HG02759 (cell line): ENCODE results near the gene PACRG.

Source experiments
- ATAC-seq: cut with Tn5 transposase; IDR thresholded peaks from one replicate; pipeline ENCODE4 v1.9.1; 2021; ENCODE audit warnings: mild to moderate bottlenecking, moderate library complexity; ENCODE audit not compliant: unreplicated experiment

The PACRG gene

DNA sequence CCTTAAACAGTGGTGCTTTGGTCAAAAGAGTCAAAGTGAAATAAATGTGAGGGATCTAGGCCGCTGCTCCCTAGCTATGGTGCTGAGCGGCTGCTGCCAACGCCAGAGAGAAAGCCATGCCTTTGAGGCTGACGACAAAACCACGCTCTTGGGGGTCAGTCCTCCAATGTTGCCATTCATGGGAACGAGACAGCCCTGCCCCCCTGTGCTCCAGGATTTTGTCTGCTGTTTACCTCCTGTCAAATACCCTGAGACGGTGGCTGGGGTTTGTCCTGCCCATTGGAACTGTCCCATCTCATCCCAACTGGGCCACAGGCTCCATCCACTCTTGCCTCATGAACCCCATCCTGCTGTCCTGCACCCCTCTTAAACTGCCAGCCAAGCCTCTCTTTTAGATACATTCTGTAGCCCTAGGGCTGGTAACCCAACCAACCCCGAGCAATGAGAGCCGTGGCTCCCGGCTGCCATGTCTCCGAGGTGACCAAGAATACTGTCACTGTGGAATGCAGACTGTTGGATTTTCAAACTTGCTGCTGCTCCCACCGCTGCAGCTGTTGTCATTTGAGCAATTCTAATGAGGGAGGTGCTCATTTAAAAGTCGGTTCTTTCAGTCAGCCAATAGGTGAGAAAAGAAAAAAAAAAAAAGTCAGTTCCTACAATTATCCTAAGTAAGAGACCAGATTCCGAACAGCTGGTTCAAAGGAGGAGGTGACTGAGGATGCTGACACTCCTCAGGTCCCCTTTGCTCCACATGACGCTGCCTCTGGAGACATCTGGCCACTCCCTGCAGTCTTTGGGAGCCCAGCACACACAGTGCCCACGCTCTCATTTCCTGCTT lies 613.7 kb downstream of the PACRG start:
- no peak for ATAC-seq

DNA sequence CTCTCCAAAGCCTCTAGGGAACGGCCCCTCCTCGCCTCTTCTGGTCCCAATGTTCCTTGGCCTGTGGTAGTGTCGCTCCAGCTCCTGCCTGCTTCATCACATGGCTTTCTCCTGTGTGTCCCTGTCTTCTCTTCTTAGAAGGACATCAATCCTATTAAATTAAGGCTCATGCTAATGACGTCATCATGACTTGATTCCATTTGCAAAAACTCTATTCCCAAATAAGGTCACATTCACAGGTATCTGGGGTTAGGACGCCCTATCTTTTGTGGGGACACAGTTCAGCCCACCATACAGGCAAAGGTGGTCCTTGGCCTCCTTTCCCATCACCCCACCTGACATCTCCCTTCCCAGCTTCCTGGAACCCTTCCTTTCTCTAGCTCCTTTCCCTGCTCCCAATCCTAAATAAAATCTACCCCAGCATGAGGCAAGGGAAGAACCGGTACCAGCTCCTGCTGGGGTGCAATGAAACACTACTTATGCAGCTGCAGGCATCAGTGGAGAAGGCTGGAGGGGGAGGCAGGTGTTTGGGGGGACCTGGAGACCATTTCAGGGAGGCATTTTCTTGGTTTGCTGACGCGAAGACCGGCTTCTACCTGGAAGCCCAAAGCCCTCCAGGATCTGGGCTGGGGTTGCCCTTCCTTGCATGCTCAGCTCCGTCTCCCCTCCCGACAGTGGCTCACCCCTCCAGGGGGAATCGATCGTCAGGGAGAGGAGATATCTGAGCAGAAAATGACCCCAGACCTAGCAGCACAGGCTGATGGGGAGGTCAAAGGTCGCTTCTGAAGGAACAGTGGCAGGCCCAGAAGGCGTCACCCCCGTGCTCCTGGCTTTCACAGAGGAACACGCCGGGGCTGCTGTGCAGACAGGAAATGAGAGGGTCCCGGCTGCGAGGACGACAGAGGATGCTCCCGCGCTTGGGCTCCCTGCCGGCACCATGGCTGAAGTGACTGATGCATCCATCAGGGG lies 615.1 kb downstream of the PACRG start:
- ATAC-seq = no peak

DNA sequence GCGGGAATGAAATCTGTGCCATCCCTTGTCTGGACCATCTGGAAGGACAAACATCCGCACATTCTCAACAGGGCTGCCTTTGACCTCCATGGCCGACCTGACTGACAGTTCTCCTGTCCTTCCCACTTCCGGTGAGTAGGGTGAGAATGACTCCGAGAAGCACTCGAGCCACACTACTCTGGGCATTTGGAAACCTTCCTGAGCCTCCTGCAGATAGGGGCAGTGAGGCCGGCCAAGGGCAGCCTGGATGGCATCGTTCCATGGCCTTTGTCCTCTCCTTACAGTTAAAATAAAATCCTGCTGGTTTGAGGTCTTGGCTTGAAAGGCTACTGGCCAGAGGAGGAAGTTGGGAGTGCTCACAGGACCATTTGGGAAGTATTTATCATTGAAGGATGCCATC lies 615.8 kb downstream of the PACRG start:
- no peak for ATAC-seq

DNA sequence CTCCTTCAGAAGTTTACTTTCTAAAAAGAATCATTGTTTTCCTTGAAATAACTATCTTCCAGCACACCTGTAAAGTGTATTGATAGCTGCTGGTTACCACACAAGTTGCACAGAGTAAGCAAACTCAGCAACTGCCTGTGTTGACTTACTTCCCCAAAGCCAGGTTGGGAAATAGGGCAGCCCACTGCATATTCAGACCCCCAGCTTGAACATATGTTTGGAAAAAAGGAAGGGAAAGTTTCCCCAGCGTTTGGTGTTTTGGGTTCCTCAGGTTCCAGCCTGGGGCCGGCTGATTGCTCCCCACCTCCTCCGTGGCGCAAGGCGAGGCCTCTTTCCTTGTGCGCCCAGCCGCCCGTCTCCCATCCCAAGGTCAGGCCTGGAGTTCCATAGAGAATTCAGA lies 616.6 kb downstream of the PACRG start:
- no peak for ATAC-seq

DNA sequence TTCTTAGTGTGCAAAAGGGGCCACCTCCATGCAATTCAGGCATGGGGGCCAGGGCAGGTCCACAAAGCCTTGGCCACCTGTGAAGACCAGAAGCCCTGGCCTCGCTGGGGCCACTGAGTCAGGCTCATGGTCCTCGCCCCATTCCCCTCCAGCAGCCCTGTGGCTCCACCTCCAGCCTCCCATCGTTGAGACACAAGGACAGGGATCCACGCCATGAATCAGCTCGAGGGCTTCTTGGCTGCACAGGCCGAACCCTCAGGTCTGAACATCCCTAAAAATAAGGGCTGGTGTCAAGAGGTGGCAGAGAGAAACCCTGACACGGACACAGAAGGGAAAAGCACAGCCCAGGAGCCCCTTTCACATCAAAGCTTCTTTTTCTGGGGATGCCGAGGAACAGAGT lies 618.2 kb downstream of the PACRG start:
- no peak for ATAC-seq

DNA sequence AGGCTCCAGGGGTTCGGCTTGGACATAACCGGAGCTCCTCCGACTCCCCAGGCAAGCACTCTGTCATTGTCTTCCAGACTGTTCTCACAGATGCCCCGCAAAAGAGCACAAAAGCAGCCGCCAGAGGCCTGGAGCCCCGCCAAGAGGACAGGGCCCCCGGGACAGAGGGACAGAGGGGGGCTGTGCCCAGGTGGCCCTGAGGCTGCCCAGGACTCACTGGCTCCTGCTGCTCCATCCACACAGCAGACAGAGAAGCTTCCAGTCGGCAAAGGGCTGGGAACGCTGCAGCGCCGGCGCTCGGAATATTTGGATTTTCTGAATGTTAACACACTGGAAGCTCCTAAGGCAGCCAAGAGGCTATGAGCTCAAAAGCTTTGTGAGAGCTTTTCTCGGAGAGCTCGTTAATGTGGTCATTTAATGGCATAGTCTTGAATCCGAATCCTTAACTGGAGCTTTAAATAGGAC lies 618.8 kb downstream of the PACRG start:
- ATAC-seq = no peak

DNA sequence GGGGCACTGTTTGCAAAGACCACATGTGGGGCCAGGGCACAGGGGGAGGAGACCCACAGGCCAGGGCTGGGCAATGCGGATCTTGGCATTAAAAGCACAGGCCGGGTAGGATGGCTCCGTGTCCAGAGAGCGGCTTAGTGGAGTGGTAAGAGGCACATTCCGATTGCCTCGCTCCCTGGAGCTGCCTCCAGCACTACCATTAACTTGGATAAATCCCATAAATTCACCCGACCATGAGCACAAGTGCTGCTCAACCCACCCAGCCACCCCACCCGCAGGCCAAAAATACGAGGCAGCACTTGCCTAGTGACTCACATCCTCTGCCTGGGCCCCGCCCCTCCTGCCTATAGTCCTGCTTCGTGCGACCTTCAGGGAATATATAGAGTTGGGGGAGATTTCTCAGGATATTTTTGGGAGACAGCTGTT lies 619.3 kb downstream of the PACRG start:
- ATAC-seq = no peak

DNA sequence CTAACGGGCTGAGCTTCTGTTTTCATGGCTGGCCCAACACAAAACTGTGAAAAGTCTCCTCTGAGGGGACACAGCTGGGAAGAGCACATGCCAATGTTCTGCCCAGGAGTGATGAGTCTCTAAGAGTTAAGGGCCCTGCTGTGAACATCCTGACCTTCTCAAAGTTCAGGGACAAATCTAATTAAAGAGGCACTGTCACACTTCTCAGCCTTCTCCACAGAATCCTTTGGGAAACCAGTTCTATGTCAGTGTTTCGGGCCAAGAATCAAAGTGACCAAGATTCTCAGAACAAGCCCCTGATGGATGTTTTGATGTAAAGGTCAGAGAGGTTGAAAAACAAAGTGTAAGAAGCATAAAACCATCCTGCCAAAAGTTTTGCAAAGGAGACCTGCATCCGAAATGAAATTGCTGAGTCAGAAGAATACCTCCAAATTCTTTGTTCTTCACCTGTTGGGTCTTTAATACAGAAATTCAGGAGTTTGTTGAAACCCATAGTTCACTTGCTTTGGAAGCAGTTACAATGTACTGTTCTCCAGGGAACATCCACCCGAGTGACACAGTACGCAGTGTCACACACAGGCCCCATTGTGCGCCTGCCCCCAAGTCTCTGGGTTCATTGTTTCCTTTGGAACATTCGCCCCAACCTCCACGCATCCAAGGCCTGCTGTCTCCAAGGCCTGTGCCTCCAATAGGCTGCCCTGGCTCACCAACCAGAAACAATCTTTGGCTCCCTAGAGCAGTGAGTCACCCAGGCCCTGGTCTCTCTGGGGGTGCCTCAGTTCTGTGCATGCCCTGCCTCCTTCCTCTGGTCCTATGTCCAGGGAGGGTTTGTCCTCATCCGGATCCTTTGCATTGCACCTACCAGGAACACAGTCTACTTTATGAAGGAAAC lies 621.3 kb downstream of the PACRG start:
- ATAC-seq = no peak

DNA sequence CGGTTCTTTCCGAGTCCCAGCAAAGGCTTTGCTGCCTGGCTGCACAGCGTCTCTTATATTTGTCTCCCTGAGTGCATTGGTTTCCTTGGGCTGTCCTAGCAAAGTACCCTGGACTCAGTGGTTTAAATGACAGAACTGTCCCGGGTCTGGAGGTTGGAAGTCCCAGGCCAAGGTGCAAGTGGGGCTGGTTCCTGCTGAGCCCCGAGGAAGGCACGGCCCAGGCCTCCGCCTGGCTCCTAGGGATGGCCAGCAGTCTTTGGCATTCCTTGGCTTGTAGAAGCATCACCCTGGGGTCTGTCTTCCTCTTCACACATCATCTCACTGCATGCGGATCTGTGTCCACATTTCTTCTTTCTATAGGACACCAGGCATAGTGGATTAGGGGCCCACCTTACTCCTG lies 621.9 kb downstream of the PACRG start:
- ATAC-seq = no peak

DNA sequence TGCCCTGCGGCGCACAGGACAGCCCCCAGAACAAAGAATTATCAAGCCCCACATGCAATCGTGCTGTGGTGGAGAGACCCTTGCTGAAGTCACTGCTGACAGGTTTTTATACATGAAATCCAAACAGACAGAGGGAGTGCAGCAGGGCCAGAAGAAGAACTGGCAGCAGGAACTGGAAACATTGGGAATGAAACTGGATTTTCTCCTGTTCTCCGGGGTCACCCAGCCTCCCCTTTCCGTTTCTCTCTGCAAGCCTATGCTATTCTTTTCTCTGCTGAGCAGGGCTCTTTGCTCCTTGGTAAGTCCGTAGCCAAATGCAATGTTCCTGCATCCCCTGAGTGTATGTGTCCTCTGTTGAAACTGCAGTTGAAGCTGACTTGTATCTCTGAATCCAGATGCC lies 623.2 kb downstream of the PACRG start:
- no peak for ATAC-seq

DNA sequence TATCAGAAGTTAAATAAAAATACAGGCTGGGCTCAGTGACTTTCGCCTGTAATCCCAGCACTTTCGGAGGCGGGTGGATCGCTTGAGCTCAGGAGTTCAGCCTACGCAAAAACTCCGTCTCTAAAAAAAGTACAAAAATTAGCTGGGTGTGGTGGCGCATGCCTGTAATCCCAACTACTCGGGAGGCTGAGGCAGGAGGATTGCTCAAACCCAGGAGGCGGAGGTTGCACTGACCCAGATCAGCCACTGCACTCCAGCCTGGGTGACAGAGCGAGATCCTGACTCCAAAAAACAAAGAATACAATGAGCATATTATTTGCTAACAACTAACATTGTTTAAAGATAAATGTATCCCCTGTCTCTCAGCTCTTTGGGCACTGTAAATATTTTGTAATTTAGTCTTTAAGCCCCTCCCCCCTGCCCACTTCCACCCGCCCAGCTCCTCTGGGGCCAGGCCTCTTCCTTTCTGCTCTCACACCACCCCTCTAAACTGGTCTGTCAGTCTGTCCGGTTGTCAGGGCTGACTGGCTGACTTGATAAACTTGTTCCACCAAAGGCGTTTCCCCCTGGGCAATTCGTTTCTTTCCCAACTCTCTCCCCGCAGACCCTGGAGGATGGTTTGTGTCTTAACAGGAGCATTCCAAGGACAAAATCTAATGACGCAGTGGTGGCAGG lies 624.4 kb downstream of the PACRG start:
- no peak for ATAC-seq

DNA sequence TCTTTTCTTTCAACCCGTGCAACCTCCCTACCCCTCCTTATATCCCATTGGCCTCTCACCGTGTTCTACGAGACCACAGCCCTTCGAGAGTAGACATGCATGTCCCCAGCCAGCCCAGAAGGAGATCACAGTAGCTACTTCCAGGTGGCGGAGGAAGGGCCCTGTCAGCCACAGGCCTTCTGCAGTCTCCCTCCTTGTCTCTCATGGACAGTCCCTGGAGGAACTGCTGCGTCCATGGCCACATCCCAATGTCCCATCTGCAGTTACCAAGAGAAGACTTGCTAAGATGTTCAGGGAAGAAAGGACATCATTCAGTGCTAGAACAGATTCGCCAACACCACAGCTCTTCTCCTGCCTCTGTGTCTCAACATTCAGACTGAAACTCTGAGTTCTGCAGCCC lies 625.2 kb downstream of the PACRG start:
- no peak for ATAC-seq

DNA sequence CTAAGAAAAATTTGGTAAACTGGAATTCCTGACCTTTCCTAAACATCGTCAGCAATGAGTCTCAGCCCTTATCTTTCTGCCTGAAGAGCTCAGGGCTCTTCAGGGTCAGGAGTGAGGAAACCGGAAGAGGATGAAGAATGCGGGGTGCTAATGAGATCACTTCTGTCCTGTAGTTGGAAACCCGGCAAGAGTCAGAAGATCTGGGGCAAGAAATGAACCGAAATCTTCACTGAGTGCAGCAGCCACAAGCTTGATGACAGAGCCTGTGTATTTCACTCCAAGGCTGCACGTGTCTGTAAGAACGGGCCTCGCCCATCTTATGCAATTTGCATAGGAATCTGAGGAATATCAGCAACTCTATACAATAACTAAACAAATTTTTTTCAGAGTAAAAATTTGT lies 626.3 kb downstream of the PACRG start:
- no peak for ATAC-seq

DNA sequence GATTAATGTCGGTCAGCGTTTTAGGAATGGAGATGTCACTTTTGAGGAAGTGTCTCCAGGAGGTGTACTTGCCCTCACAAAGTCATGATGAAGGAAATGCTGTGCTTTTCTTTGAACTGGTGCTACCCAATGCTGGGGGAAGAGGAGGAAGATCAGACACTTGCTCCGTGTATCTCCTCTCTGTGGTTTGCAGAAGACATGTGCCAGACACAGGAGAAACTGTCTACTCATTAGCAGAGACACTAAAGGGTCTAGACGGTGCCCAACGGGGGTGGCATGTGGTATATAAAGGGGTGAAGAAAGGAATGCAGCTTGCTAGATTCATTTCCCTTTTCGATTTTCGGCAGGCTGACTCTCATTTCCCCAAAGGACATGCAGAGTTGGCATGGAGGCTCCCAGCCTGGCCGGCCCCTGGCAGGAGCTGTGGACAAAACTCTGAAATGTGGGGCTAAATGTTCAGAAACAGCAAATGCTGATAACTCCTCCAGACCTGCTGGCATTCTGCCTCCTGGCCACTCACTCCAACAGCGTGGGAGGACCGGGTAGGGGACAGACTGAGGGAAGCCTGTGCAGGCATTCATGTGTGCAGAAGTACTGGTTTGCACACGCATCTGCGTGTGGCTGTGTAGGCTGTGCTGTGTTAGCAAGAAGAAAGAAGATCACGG lies 627.1 kb downstream of the PACRG start:
- peak; percentile 85 for ATAC-seq

DNA sequence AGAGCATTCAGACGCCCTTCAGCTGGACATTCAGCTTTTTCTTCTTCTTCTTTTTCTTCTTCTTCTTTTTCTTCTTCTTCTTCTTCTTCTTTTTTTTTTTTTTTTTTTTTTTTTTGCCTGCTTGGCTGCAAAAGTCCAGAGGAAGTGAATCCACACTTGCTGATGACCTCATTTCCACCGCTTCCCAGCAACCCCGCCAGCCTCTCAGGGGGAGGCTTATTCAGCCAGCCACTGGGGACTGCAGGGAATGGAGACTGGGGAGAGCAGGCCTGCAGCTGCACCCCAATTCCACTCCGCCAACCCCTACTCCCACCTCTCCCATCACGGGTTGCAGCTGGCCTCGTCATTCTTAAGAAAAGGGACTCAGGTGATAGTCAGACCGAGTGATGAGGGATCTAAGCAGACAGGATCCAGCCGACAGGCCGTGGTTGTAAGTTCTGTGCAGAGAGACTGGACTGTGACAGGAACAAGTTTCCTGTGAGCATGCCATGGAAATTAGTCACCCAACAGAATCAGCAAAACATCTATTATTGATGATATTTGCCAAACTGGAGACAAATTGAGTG lies 627.7 kb downstream of the PACRG start:
- ATAC-seq = peak; percentile 34

DNA sequence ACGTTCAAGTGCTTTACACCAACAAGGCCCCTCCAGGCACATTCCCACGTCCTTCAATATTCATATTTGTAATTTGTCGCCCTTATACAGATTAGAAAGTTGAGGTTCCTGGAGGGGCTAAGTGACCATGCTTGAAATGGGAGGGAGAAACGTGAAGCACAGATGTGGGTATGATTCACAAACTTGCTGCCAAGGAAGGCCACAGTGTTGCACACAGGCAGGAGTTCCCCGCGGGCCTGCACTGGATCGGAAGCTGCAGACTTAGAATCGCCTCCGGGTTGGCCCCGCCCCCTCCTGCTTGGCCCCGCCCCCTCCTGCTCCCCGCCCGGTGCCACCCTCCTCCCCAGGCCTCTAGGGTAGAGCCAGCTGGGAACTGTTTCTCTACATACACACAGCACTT lies 628.5 kb downstream of the PACRG start:
- no peak for ATAC-seq

DNA sequence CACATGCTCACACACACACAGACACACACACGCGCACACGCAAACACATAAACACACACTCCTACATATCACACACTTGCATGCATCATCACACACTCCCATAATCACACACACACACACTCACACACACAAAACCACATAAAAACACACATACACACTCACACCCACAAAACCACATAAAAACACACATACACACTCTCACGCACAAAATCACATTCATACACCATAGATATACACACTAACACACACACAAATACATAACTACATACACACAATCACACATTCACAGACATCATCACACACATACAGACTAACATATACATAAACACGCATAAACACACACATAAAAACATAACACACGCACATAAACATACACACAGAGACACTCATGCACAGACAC lies 629.0 kb downstream of the PACRG start:
- ATAC-seq = no peak

DNA sequence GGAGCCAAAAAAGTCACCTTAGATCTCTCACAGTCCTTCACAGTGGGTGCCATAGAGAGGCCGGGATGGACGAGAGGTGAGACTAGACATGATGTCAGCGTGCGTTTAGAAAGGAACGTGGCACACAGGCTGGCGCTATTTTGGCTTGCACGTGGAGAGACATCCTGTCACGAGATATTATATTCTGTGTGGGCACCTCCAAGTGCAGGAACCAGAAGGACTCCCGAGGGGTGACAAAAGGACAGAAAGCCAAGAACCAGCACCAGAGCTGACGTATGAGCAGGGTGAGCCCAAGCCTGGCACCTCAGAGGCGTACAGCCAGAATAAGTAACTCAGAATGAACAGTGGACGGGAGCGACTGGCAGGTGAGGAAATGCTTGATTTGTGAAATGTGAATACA lies 636.9 kb downstream of the PACRG start:
- ATAC-seq = no peak
